Neural progenitor cell (in vitro differentiated cells): ENCODE measurements around the gene SPATA7.

ENCODE experiments used
- EZH2 ChIP-seq: fragments of 200-600 bp; sonication (generic); IDR thresholded peaks from 2 replicates; pipeline ENCODE4 v1.6.1; 2017; ENCODE audit warnings: antibody characterized with exemption, mild to moderate bottlenecking, moderate library complexity
- TF ChIP-seq, protein P1 (sequence below): fragments of 200-600 bp; sonication (generic); IDR thresholded peaks from 2 replicates; pipeline ENCODE4 v1.5.1; 2017; ENCODE audit warnings: antibody characterized with exemption, mild to moderate bottlenecking

DNA sequence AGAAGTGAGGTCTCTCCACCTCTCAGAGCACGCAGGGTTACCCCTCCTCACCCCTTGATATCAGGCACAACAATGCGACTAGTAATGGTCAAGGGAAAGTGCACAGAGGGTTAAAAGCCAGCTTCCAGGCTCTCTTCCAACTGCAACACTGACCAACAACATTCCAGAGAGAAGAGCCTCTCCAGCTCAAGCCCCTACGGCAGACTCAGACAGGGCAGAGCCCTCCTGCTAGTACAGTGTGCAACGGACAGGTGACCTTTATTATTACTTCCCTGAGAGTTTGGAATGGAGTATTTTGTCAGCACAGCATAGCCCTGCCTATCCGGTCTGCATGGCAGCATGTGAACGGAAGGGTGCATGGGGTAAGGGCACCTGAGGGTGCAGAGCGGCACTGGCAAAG is 96.3 kb downstream of the SPATA7 start:
- TF ChIP-seq EZH2 = no peak
- TF ChIP-seq, protein P1, sequence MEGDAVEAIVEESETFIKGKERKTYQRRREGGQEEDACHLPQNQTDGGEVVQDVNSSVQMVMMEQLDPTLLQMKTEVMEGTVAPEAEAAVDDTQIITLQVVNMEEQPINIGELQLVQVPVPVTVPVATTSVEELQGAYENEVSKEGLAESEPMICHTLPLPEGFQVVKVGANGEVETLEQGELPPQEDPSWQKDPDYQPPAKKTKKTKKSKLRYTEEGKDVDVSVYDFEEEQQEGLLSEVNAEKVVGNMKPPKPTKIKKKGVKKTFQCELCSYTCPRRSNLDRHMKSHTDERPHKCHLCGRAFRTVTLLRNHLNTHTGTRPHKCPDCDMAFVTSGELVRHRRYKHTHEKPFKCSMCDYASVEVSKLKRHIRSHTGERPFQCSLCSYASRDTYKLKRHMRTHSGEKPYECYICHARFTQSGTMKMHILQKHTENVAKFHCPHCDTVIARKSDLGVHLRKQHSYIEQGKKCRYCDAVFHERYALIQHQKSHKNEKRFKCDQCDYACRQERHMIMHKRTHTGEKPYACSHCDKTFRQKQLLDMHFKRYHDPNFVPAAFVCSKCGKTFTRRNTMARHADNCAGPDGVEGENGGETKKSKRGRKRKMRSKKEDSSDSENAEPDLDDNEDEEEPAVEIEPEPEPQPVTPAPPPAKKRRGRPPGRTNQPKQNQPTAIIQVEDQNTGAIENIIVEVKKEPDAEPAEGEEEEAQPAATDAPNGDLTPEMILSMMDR = no peak
